Ovary (tissue), 3 donors: ENCODE data around the gene NSG2.

Experiments
- CTCF ChIP-seq, 3 donors: fragments of 450-650 bp in 2 of 3; fragments of 200-600 bp in 1 of 3; IDR thresholded peaks; one replicate each; pipeline versions ENCODE4 v1.5.1 to v1.8.0; 2016 to 2022; ENCODE audit warnings: antibody characterized with exemption in 3 of 3, mild to moderate bottlenecking in 1 of 3
- EP300 ChIP-seq: sonication (generic); formaldehyde crosslinking; IDR thresholded peaks from one replicate; pipeline ENCODE4 v1.6.1; 2017; ENCODE audit warnings: antibody characterized with exemption
- POLR2A ChIP-seq: fragments of 450-650 bp; IDR thresholded peaks from one replicate; pipeline ENCODE4 v1.6.1; 2017; ENCODE audit warnings: antibody characterized with exemption, mild to moderate bottlenecking, moderate library complexity
- donor health status: DM: no; HTN: no; CAD: no.

GRCh38 chr5:174108745-174109144, 63.2 kb downstream of the NSG2 start:
- TF ChIP-seq CTCF (IDR thresholded peaks at IDR 0.05) (no peak), POLR2A (no peak), EP300 (no peak)
